Measurements from ENCODE around the gene KYNU.
"Not testable (repeated sequence)": the region's sequence is repeated elsewhere in the genome, so short reads cannot be mapped to it uniquely, and the experiment has no call there.

- TF ChIP-seq JUND (IDR thresholded peaks at IDR 0.05; ENCODE audit: low read depth, low read length); EZH2 (IDR thresholded peaks at IDR 0.05; ENCODE audit: borderline replicate concordance, control insufficient read depth, low read depth, low read length); POLR2A (IDR thresholded peaks at IDR 0.05; ENCODE audit: low read depth, low read length); CBX5 (IDR thresholded peaks at IDR 0.05; ENCODE audit: low read depth); HDAC2 (IDR thresholded peaks at IDR 0.05); CHD1 (IDR thresholded peaks at IDR 0.05; ENCODE audit: low read depth, low read length); ZBTB33 (IDR thresholded peaks at IDR 0.05); CHD4 (IDR thresholded peaks at IDR 0.05); RFX5 (IDR thresholded peaks at IDR 0.05; ENCODE audit: low read depth, low read length); CTCF (IDR thresholded peaks at IDR 0.05 in 2 of 3, conservative IDR thresholded peaks at IDR 0.05 in 1 of 3; ENCODE audit: control insufficient read depth in 2 of 3, extremely low read depth in 1 of 3, insufficient read depth in 1 of 3, low read depth in 3 of 3, low read length in 3 of 3); FOS (IDR thresholded peaks at IDR 0.05; ENCODE audit: borderline replicate concordance, extremely low read depth, insufficient read length): not testable (repeated sequence)
Observed at GRCh38 chr2:143074913-143075312, 197.4 kb downstream of the KYNU start.
